DMS79 treated with DMSO at 0.1 percent for 48 hours (cell line): ENCODE data around the gene THRSP.
"Not testable (repeated sequence)": the region's sequence is repeated elsewhere in the genome, so short reads cannot be mapped to it uniquely, and the experiment has no call there.

ENCODE experiments used
- DNase-seq: peaks from one replicate; lab custom pipeline; 2025; lab: John Stamatoyannopoulos, UW

THRSP gene

GRCh38 chr11:78063440-78064181 is at the start of gene THRSP:
TSS of gene THRSP (plus strand) at chr11:78063861. CDS start at chr11:78063882, 21 bp downstream.
- no peak for DNase-seq

- not testable (repeated sequence) for DNase-seq
These were observed 48.6 kb upstream of the THRSP start for GRCh38 chr11:78014937-78015520.

- no peak for DNase-seq
These were observed 47.8 kb upstream of the THRSP start for GRCh38 chr11:78015878-78016277.

- no peak for DNase-seq
These were observed 43.9 kb upstream of the THRSP start for GRCh38 chr11:78019808-78020207.

GRCh38 chr11:78020246-78020645 is 43.4 kb upstream of the THRSP start:
- DNase-seq: no peak

- DNase-seq: no peak
These were observed 42.0 kb upstream of the THRSP start for GRCh38 chr11:78021611-78022010.

- DNase-seq: peak; percentile 74
These were observed 41.0 kb upstream of the THRSP start, which contains the start of gene KCTD14 for GRCh38 chr11:78022397-78023396. TSS of gene KCTD14 (minus strand) at chr11:78023276. CDS start at chr11:78023249, 27 bp downstream.

GRCh38 chr11:78023426-78023825 is 40.2 kb upstream of the THRSP start:
- DNase-seq: no peak

- DNase-seq: no peak
These were observed 38.3 kb upstream of the THRSP start for GRCh38 chr11:78025378-78025777.

GRCh38 chr11:78027759-78028158 is 35.9 kb upstream of the THRSP start:
- DNase-seq: no peak

- DNase-seq: not testable (repeated sequence)
These were observed 35.2 kb upstream of the THRSP start for GRCh38 chr11:78028423-78028822.

- DNase-seq: peak; percentile 100
These were observed 33.0 kb upstream of the THRSP start for GRCh38 chr11:78030429-78031325.

GRCh38 chr11:78031629-78032028 is 32.0 kb upstream of the THRSP start:
- DNase-seq: peak; percentile 53

GRCh38 chr11:78032090-78032489 is 31.6 kb upstream of the THRSP start:
- peak; percentile 54 for DNase-seq

GRCh38 chr11:78033040-78033439 is 30.6 kb upstream of the THRSP start:
- DNase-seq: no peak

- DNase-seq: no peak
These were observed 29.0 kb upstream of the THRSP start for GRCh38 chr11:78034623-78035022.

- no peak for DNase-seq
These were observed 27.3 kb upstream of the THRSP start for GRCh38 chr11:78036313-78036712.

- peak; percentile 33 for DNase-seq
These were observed 26.6 kb upstream of the THRSP start for GRCh38 chr11:78037056-78037455.

- DNase-seq: no peak
These were observed 25.6 kb upstream of the THRSP start for GRCh38 chr11:78037825-78038620.

- no peak for DNase-seq
These were observed 24.9 kb upstream of the THRSP start for GRCh38 chr11:78038697-78039313.
